Medulla oblongata (tissue), 1 donor: ENCODE results near the gene ANKLE2.

Experiments
- DNase-seq: peaks from one replicate; pipeline ENCODE4 v3.0.0-alpha.2; 2015; ENCODE audit errors: extremely low spot score

Gene ANKLE2

GRCh38 chr12:132746613-132747012 lies 15.0 kb downstream of the ANKLE2 start:
- DNase-seq = no peak

GRCh38 chr12:132743831-132744230 lies 17.8 kb downstream of the ANKLE2 start:
- no peak for DNase-seq

- DNase-seq = no peak
These were observed 20.0 kb downstream of the ANKLE2 start for GRCh38 chr12:132741620-132742019.

GRCh38 chr12:132740652-132741051 lies 21.0 kb downstream of the ANKLE2 start:
- no peak for DNase-seq

- no peak for DNase-seq
These were observed 21.4 kb downstream of the ANKLE2 start for GRCh38 chr12:132740313-132740646.

- no peak for DNase-seq
These were observed 21.9 kb downstream of the ANKLE2 start for GRCh38 chr12:132739600-132740312.

- DNase-seq = no peak
These were observed 24.7 kb downstream of the ANKLE2 start for GRCh38 chr12:132736913-132737312.

GRCh38 chr12:132736378-132736777 lies 25.3 kb downstream of the ANKLE2 start:
- no peak for DNase-seq

- no peak for DNase-seq
These were observed 26.1 kb downstream of the ANKLE2 start for GRCh38 chr12:132735496-132735895.

GRCh38 chr12:132734206-132734605 lies 27.4 kb downstream of the ANKLE2 start:
- DNase-seq = no peak

GRCh38 chr12:132731574-132731973 lies 30.1 kb downstream of the ANKLE2 start:
- DNase-seq = no peak

- DNase-seq = no peak
These were observed 31.3 kb downstream of the ANKLE2 start for GRCh38 chr12:132730353-132730752.

GRCh38 chr12:132729541-132730320 lies 31.9 kb downstream of the ANKLE2 start:
- DNase-seq = no peak

GRCh38 chr12:132728502-132728901 lies 33.1 kb downstream of the ANKLE2 start:
- no peak for DNase-seq

GRCh38 chr12:132727091-132727794 lies 34.4 kb downstream of the ANKLE2 start:
- no peak for DNase-seq

- DNase-seq = no peak
These were observed 35.2 kb downstream of the ANKLE2 start for GRCh38 chr12:132726386-132726785.

GRCh38 chr12:132724506-132725241 lies 37.0 kb downstream of the ANKLE2 start:
- DNase-seq = no peak

GRCh38 chr12:132723764-132724140 lies 37.9 kb downstream of the ANKLE2 start:
- DNase-seq = no peak

- DNase-seq = no peak
These were observed 38.4 kb downstream of the ANKLE2 start for GRCh38 chr12:132723015-132723763.

GRCh38 chr12:132720606-132721345 lies 40.9 kb downstream of the ANKLE2 start:
- DNase-seq = no peak

GRCh38 chr12:132719954-132720324 lies 41.7 kb downstream of the ANKLE2 start:
- no peak for DNase-seq
